ENCODE measurements around the gene DTHD1.

DNA sequence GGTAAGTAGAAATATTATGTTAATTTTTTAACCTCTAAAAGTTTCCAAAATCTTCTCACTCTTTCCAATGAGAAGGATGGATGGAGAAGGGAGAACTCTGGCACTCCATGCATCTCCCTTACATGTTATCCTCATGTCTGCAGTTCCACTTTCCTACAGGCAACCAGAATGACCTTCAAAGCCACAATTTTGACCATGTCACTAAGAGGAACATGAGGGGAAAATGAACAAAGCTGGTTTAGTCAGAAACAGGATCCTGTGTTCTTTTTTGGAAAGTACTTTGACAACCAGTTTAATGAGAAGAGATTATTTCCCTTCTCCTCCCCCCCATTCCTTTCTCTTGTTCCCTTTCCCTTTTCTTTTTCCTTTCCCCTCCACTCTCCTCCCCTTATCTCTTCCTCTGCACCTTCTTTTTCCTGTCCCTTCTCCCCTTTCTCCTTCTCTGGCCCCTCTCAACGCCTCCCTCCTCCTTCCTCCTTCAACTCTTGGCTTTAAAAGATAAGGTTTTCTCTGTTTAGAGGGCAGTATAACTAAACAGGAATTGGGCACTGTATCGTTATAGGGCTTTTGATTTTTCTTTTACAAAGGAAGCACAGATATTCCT is 42.5 kb downstream of the DTHD1 start:
- TF ChIP-seq, protein P1, sequence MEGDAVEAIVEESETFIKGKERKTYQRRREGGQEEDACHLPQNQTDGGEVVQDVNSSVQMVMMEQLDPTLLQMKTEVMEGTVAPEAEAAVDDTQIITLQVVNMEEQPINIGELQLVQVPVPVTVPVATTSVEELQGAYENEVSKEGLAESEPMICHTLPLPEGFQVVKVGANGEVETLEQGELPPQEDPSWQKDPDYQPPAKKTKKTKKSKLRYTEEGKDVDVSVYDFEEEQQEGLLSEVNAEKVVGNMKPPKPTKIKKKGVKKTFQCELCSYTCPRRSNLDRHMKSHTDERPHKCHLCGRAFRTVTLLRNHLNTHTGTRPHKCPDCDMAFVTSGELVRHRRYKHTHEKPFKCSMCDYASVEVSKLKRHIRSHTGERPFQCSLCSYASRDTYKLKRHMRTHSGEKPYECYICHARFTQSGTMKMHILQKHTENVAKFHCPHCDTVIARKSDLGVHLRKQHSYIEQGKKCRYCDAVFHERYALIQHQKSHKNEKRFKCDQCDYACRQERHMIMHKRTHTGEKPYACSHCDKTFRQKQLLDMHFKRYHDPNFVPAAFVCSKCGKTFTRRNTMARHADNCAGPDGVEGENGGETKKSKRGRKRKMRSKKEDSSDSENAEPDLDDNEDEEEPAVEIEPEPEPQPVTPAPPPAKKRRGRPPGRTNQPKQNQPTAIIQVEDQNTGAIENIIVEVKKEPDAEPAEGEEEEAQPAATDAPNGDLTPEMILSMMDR (IDR thresholded peaks at IDR 0.05): no peak
- no peak for TF ChIP-seq EZH2phosphoT487 (IDR thresholded peaks at IDR 0.05)

All from neural progenitor cell (in vitro differentiated cells).